COLO829 (cell line): Measurements from ENCODE around the gene ATL2.
"Not testable (repeated sequence)": the region's sequence is repeated elsewhere in the genome, so short reads cannot be mapped to it uniquely, and the experiment has no call there.

ENCODE experiments used
- DNase-seq: peaks from one replicate; pipeline ENCODE4 v3.0.0; 2012; ENCODE audit warnings: low spot score

The ATL2 gene

GRCh38 chr2:38274286-38275276, 102.5 kb downstream of the ATL2 start:
- DNase-seq: peak; percentile 84

- DNase-seq: no peak
These were observed 105.4 kb downstream of the ATL2 start for GRCh38 chr2:38271697-38272096.

GRCh38 chr2:38269421-38269820, 107.7 kb downstream of the ATL2 start:
- DNase-seq: no peak

- no peak for DNase-seq
These were observed 108.3 kb downstream of the ATL2 start for GRCh38 chr2:38268691-38269327.

- no peak for DNase-seq
These were observed 109.1 kb downstream of the ATL2 start for GRCh38 chr2:38268001-38268400.

- DNase-seq: no peak
These were observed 109.7 kb downstream of the ATL2 start for GRCh38 chr2:38267270-38267925.

- no peak for DNase-seq
These were observed 110.6 kb downstream of the ATL2 start for GRCh38 chr2:38266382-38267061.

GRCh38 chr2:38265461-38265860, 111.6 kb downstream of the ATL2 start:
- no peak for DNase-seq

- no peak for DNase-seq
These were observed 112.5 kb downstream of the ATL2 start for GRCh38 chr2:38264396-38265221.

GRCh38 chr2:38263293-38263692, 113.8 kb downstream of the ATL2 start:
- no peak for DNase-seq

GRCh38 chr2:38262069-38262871, 114.8 kb downstream of the ATL2 start:
- no peak for DNase-seq

- no peak for DNase-seq
These were observed 115.5 kb downstream of the ATL2 start for GRCh38 chr2:38261569-38262068.

- no peak for DNase-seq
These were observed 116.1 kb downstream of the ATL2 start for GRCh38 chr2:38260972-38261371.

GRCh38 chr2:38260469-38260868, 116.6 kb downstream of the ATL2 start:
- no peak for DNase-seq

GRCh38 chr2:38259311-38259710, 117.8 kb downstream of the ATL2 start:
- DNase-seq: no peak

- DNase-seq: not testable (repeated sequence)
These were observed 119.4 kb downstream of the ATL2 start for GRCh38 chr2:38257680-38258079.

- no peak for DNase-seq
These were observed 120.5 kb downstream of the ATL2 start for GRCh38 chr2:38256610-38257009.

- no peak for DNase-seq
These were observed 121.9 kb downstream of the ATL2 start for GRCh38 chr2:38255211-38255610.

- DNase-seq: no peak
These were observed 122.3 kb downstream of the ATL2 start for GRCh38 chr2:38254796-38255195.

GRCh38 chr2:38251940-38252339, 125.1 kb downstream of the ATL2 start:
- no peak for DNase-seq
